TTC549 (cell line): ENCODE results near the gene CTNNA2.
"Not testable (repeated sequence)": the region's sequence is repeated elsewhere in the genome, so short reads cannot be mapped to it uniquely, and the experiment has no call there.

Source experiments
- FAIRE-seq: peaks from 2 replicates; lab custom pipeline; 2012; peaks lifted over from hg19 to GRCh38; lab: Jason Lieb, UNC

CTNNA2 gene

GRCh38 chr2:79985571-79985970 is 472.7 kb downstream of the CTNNA2 start:
- no peak for FAIRE-seq

GRCh38 chr2:79993144-79993543 is 480.3 kb downstream of the CTNNA2 start:
- FAIRE-seq: no peak

- no peak for FAIRE-seq
Measured at GRCh38 chr2:79994161-79994560, 481.3 kb downstream of the CTNNA2 start.

- no peak for FAIRE-seq
Measured at GRCh38 chr2:79994965-79995364, 482.1 kb downstream of the CTNNA2 start.

DNA sequence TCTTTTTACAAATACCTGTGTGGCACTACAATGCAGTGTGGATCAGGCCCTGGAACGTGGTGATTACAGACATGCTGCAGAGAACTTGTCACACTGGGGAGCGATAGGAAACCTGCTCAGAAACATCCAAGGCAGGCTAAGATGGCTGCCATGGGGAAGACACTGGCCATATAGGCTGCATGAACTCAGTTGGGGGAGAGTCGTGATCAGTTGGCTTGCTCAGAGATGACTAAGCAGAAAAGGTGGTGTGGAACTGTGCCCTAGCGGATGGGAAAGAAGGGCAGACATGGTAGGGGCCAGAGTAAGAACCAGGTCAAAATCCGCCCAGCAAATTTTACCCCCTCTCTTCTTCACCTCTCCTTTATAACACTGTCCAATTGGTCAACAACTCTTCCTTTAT is 483.9 kb downstream of the CTNNA2 start:
- no peak for FAIRE-seq

DNA sequence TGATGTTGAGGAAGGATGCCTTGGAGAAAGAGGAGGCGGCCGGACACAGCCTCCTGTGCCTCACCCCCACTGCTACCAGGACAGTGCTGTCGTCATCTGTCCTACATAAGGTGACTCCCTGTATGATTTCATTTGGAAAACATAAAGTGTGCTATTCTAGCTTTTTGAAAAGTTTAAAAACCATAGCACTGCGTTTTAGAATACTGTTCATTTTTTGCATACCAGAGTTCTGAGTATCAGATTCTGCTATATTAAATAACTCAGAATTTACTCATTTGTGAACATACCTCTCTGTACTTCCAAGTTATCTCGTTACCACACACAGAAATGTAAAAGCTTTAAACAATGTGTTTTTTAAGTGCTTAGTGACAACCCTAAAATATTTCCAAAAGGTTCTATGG is 488.9 kb downstream of the CTNNA2 start:
- FAIRE-seq: no peak

- no peak for FAIRE-seq
Measured at GRCh38 chr2:80002112-80002511, 489.3 kb downstream of the CTNNA2 start.

GRCh38 chr2:80002568-80003157 is 489.8 kb downstream of the CTNNA2 start:
- FAIRE-seq: no peak

DNA sequence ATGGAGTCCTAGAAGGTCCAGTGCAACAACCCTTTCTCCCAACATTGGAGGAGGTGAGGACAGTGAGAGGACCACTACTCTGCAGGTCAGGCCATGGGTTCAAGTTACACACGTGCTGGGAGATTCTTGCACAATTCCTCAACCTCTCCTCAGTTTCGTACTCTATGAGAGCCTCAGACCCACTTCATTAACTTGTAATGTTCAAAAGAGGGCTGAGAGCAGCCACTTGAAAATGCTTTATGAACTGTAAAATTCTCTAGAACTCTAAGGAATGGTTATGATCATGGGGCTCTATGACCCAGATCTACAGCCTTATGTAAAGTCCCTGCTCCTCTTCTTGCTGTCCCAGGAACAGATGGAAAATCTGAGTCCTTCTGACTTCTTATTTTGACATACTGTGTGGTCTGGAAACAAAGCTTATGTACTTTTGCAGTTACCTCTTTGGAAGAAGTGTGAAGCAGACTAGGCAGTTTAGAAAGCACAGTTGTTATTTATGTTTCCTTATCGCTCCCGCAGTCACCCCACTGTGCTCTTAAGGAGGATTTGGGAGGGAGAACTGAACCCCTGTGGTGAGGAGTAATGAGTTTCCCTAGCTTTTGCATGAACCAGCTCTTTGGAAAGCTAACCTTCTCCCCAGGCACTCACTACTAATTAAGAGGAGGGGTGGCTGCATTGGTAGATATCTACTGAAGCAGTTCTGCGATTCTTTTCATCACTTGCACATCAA is 495.1 kb downstream of the CTNNA2 start:
- FAIRE-seq: no peak

DNA sequence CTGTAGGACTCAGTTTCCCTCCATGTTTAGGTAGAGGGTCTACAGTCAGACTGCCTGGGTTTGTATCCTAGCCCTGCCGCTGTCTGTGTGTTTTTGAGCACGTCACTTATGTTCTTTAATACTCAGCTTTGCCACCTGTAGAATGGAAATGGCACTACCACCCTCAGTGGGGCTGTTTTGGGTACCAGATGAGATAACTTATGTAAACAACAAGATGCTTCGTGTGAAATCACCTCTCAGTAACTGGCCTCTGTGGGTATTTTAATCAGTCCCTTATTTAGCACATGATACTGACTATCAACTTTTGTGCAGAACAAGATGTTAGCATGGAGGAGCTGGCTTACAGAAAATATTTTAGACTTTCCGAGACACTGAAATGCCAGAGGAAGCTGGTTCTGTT is 495.7 kb downstream of the CTNNA2 start:
- no peak for FAIRE-seq

DNA sequence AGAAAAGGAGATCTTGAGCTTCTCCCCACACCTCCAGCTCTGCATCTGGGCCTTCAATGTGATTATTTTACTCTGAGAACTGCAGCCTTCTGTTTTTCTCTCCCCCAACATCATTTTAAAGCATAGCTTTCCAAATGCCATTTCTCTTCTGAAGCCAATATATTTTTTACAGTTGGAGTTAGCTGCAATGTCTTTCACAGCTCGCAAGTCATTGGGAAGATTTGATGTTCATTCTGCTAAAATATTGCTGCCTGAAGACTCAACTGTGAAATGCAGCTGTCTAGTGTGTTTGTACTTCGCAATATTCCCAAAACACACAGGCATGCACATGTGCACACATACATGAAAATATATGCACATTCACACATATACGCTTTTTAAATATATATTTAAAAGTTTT is 496.4 kb downstream of the CTNNA2 start:
- FAIRE-seq: no peak

- no peak for FAIRE-seq
Measured at GRCh38 chr2:80012061-80012460, 499.2 kb downstream of the CTNNA2 start.

DNA sequence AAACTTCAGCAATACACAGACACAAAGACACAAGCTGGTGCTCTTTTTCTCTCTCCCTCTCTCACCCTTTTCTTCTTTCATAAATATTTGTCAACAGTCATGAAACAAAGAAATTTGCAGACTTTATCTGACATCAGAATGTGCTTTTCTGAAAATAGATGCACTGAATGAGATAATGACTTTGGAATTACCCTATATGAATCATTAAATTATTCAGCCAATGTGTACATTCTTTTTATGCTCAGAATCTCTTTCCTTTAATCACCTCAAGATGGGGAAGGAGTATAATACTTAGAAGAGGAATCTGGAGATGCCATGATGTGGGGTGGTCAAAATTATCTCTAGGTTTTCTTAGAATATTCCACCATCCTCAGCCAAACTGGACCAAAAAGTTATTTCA is 501.8 kb downstream of the CTNNA2 start:
- no peak for FAIRE-seq

GRCh38 chr2:80016171-80016570 is 503.3 kb downstream of the CTNNA2 start:
- FAIRE-seq: no peak

- FAIRE-seq: no peak
Measured at GRCh38 chr2:80019571-80020460, 507.0 kb downstream of the CTNNA2 start.

DNA sequence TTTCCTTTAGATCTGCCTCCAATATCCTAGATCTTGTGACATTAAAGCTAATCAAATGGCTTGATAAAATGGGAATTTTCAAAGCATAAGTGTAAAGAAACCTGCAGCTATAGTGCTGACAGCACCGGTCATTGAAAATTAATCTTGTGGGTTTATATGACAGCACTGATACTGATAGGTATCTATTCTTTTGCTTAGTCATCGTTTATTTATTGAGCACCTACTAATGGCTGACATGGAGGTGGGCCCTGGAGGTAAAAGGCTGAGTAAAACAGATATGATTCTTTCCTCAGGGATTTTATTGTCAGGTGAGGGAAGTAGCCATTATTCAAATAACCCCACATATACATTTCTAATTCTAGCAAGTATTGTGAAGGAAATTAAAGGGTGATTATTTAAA is 509.2 kb downstream of the CTNNA2 start:
- FAIRE-seq: no peak

DNA sequence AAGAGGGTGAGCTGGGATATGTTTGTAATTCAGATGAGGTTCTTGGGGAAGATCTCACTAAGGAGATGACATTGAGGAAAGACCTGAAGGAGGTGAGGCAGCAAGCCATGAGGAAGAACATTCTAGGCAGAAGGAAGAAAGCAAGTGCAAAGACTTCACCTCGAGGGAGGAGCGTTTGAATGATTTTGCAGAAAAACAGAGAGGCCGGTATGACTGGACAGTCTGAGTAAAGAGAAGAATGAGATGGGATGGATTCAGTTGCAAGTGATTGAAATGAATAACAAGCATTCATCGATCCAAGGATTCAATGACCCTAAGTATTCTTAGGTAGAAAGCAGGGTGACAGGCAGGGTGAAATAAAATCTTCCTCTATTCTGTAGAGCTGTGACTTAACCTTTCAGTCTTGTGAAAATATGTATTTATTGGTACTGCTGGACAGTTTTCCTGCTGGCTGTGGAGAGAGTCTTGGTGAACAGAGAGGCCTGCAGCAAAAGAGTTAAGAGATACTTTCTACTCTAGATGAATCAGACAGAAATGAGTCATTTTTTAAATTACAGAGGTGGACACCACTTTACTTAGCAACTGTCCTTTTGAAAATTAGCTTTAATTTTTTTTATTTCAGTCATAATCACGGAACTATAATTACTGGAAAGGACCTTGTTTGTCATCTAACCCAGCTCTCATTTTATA is 513.3 kb downstream of the CTNNA2 start:
- no peak for FAIRE-seq

- no peak for FAIRE-seq
Measured at GRCh38 chr2:80028051-80028450, 515.2 kb downstream of the CTNNA2 start.

DNA sequence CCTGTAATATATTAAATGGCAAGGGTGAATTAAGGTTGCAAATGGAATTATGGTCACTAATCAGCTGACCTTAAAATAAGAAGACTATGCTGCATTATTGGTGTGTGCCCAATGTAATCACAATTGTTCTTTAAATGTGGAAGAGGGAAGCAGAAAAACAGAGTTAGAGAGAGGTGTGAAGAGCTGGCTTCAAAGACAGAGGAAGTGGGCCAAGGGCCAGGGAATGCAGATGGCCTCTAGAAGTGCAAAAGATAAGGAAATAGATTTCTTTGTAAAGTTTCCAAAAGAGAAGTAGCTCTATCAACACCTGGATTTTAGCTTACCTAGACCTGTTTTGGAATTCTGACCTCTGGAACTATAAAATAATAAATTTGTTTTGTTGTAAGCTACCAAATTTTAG is 515.7 kb downstream of the CTNNA2 start:
- no peak for FAIRE-seq

DNA sequence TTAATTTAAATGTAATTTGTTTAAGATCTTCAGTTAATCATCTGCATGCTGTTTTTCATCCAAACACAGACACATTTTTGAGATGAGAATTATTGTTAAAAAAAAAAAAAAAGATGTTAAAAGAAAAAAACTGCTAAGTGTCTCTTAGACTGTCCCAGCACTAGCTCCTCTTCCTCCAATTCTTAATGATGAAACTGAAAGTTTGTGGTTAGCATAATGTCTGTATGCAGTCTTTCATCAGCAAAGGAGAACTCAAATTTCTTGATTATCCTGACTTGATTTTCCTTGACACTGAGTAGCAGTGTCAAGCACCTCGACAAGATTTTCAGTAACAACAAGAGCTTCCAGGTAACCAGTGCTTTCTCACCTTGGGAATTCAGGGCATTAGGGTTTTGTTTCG is 517.3 kb downstream of the CTNNA2 start:
- FAIRE-seq: no peak

GRCh38 chr2:80032684-80033083 is 519.8 kb downstream of the CTNNA2 start:
- FAIRE-seq: not testable (repeated sequence)

GRCh38 chr2:80035749-80036285 is 523.0 kb downstream of the CTNNA2 start:
- FAIRE-seq: no peak
